Heart left ventricle (tissue), 13 donors: ENCODE data around the gene WSB1.

Experiments used
- POLR2A ChIP-seq, 2 donors: fragments of 450-650 bp; IDR thresholded peaks; one replicate each; pipeline ENCODE4 v1.6.1; 2017; ENCODE audit warnings: antibody characterized with exemption in 2 of 2, mild to moderate bottlenecking in 2 of 2, moderate library complexity in 2 of 2
- TF ChIP-seq, protein P1 (sequence below), 12 donors: fragments of 200-600 bp; sonication (generic) in 4 of 12; IDR thresholded peaks; one replicate each; pipeline versions ENCODE4 v1.5.0 to v1.8.0; 2018 to 2022; ENCODE audit warnings: antibody characterized with exemption in 12 of 12, mild to moderate bottlenecking in 5 of 12
- donor health status: ischemic (EF 13 %, LVEDD 7.1; RV severe dilation, severe dysfunction).
- donor health status: DM: no; HTN: yes; CAD: no.
- donor health status: DM: no; HTN: no; CAD: no.
- donor health status: ischemic (EF 25% LVEDD 6.9; RV normal size, moderate dysfunction).
- donor health status: ischemic (EF 25% LVEDD 5.7; RV mildly dilated, moderate dysfunction).
- donor health status: ischemic (EF 35%, LVEDD 5.7; RV mildly dilated, moderate dysfunction).
- donor health status: nonischemic (EF 11% LVEDD 7.7; RV severe dilation, severe dysfunction).
- donor health status: DM: yes; HTN: yes; CAD: no.
- donor health status: PGD.
- donor health status: ischemic (EF 29% LVEDD 5.4; RV normal size, mild dysfunction).
- donor health status: nonischemic (EF 23%, LVEDD 6.1; RV moderate dilation, normal function).

DNA sequence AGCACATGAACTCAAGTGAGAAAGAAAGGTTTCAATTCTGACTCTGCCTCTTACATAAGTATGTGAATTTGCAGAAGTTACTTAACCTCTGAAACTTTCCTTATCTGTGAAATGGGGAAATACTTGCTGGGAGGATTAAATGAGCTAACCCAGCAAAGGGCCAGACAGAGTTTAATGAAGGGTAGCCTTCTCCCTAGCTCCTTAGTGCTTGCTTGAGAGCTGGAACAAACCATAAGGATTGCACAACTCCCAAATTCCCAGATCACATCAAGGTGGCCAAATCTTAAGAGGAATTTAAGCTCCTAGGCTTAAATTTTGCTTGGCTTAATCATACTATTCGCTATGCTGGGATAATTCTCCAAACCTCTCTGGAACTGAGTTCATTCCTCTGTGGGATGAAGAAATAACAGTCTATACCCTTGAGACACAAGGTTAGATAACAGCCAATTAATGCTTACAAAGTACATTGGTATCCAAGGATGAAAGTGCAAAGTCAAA lies 11.8 kb upstream of the WSB1 start:
- TF ChIP-seq, protein P1, sequence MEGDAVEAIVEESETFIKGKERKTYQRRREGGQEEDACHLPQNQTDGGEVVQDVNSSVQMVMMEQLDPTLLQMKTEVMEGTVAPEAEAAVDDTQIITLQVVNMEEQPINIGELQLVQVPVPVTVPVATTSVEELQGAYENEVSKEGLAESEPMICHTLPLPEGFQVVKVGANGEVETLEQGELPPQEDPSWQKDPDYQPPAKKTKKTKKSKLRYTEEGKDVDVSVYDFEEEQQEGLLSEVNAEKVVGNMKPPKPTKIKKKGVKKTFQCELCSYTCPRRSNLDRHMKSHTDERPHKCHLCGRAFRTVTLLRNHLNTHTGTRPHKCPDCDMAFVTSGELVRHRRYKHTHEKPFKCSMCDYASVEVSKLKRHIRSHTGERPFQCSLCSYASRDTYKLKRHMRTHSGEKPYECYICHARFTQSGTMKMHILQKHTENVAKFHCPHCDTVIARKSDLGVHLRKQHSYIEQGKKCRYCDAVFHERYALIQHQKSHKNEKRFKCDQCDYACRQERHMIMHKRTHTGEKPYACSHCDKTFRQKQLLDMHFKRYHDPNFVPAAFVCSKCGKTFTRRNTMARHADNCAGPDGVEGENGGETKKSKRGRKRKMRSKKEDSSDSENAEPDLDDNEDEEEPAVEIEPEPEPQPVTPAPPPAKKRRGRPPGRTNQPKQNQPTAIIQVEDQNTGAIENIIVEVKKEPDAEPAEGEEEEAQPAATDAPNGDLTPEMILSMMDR (IDR thresholded peaks at IDR 0.05), result no peak
- TF ChIP-seq POLR2A (IDR thresholded peaks at IDR 0.05), result no peak
